ENCODE results near the gene DOCK6.
"Not testable (repeated sequence)": the region's sequence is repeated elsewhere in the genome, so short reads cannot be mapped to it uniquely, and the experiment has no call there.

The DOCK6 gene

GRCh38 chr19:11190501-11190900, 71.8 kb downstream of the DOCK6 start:
- in situ Hi-C loops (cut with MboI; ENCODE audit: low sequenced_read_pairs, unreplicated experiment): no loop called here
- DNase-seq (ENCODE audit: low spot score): no peak
- TF ChIP-seq CTCF (IDR thresholded peaks at IDR 0.05; ENCODE audit: borderline replicate concordance, control extremely low read depth, extremely low read depth, insufficient read depth, missing control alignments): no peak

GRCh38 chr19:11187441-11187840, 74.9 kb downstream of the DOCK6 start:
- no peak for TF ChIP-seq CTCF (IDR thresholded peaks at IDR 0.05; ENCODE audit: borderline replicate concordance, control extremely low read depth, extremely low read depth, insufficient read depth, missing control alignments)
- in situ Hi-C loops (cut with MboI; ENCODE audit: low sequenced_read_pairs, unreplicated experiment): no loop called here
- DNase-seq (ENCODE audit: low spot score): no peak

GRCh38 chr19:11182994-11183393, 79.3 kb downstream of the DOCK6 start:
- in situ Hi-C loops (cut with MboI; ENCODE audit: low sequenced_read_pairs, unreplicated experiment): no loop called here
- no peak for DNase-seq (ENCODE audit: low spot score)

GRCh38 chr19:11181488-11181887, 80.8 kb downstream of the DOCK6 start:
- in situ Hi-C loops (cut with MboI; ENCODE audit: low sequenced_read_pairs, unreplicated experiment): no loop called here
- TF ChIP-seq CTCF (IDR thresholded peaks at IDR 0.05; ENCODE audit: borderline replicate concordance, control extremely low read depth, extremely low read depth, insufficient read depth, missing control alignments): no peak
- DNase-seq (ENCODE audit: low spot score): no peak

More at GRCh38 chr19:11182994-11183393, 79.3 kb downstream of the DOCK6 start:
- TF ChIP-seq CTCF (IDR thresholded peaks at IDR 0.05; ENCODE audit: borderline replicate concordance, control extremely low read depth, extremely low read depth, insufficient read depth, missing control alignments): no peak

GRCh38 chr19:11180975-11181374, 81.3 kb downstream of the DOCK6 start:
- in situ Hi-C loops (cut with MboI; ENCODE audit: low sequenced_read_pairs, unreplicated experiment); DNase-seq (ENCODE audit: low spot score): not testable (repeated sequence)

- TF ChIP-seq CTCF (IDR thresholded peaks at IDR 0.05; ENCODE audit: borderline replicate concordance, control extremely low read depth, extremely low read depth, insufficient read depth, missing control alignments): no peak
- DNase-seq (ENCODE audit: low spot score): no peak
- in situ Hi-C loops (cut with MboI; ENCODE audit: low sequenced_read_pairs, unreplicated experiment): no loop called here
Observed at GRCh38 chr19:11180346-11180745, 82.0 kb downstream of the DOCK6 start.

- in situ Hi-C loops (cut with MboI; ENCODE audit: low sequenced_read_pairs, unreplicated experiment): no loop called here
- peak; percentile 81 for DNase-seq (ENCODE audit: low spot score)
- TF ChIP-seq CTCF (IDR thresholded peaks at IDR 0.05; ENCODE audit: borderline replicate concordance, control extremely low read depth, extremely low read depth, insufficient read depth, missing control alignments): no peak
Observed at GRCh38 chr19:11179716-11180297, 82.5 kb downstream of the DOCK6 start.

- in situ Hi-C loops (cut with MboI; ENCODE audit: low sequenced_read_pairs, unreplicated experiment); DNase-seq (ENCODE audit: low spot score): not testable (repeated sequence)
Observed at GRCh38 chr19:11179145-11179465, 83.2 kb downstream of the DOCK6 start.
